Measurements from ENCODE around the gene KIAA2012.

KIAA2012 gene

DNA sequence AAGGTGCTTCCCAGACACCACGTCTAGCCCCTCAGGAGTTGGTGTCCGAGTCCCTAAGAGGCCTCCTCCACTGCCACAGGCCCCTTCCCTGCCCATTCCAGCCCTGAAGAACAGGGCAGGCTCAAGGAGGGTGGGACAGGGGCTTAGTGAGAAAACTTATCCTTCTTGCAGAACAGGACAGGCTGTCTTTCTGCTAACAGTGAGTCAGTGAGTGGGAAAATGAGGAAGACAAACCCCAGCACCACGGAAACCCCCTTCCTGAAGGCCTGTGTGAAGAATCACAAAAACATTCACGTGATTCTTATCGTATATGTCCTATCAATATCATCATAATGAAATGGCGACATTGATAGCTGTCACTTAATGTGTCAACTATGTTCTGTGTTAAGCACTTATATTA is 29.6 kb upstream of the KIAA2012 start:
- no peak for FAIRE-seq

DNA sequence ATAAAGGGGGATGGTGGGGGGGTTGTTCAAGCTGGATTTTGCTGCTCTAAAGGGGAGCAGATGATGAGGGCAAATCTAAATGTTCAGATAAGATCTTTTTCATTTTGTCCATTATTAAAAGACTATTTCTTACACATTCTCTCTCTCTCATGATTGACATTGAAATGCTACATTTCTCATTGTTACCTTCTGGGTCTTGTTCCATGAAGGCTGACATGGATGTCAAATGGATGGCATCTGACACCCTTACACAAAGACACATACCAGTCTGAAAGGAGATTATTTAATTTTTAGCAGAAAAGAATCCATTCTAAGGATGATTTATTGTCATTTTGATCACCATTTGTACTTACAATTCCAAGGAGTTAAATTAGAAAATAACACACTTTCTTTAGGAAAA is 28.3 kb upstream of the KIAA2012 start:
- FAIRE-seq: no peak

- no peak for FAIRE-seq
Measured at GRCh38 chr2:202046572-202046971, 26.5 kb upstream of the KIAA2012 start.

GRCh38 chr2:202049092-202049728 is 23.8 kb upstream of the KIAA2012 start:
- no peak for FAIRE-seq

DNA sequence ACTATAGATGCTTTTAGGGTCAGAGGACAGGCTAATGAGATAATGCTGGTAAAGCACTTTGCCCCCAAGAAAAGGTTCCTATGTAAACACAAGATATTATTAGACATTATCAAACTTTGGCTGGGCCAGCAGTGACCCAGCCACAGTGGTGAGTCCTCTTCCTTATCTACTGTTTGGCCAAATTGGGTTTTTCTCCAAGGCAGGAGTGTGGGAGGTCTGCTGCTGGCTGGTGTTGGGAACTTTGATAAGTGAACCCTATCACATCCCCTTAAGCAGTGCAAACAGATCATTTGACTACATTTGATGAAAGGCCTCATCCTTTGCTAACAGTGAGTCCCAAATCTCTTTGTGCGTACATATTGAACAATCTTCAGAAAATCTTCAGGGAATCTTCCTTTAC is 23.2 kb upstream of the KIAA2012 start:
- no peak for FAIRE-seq

DNA sequence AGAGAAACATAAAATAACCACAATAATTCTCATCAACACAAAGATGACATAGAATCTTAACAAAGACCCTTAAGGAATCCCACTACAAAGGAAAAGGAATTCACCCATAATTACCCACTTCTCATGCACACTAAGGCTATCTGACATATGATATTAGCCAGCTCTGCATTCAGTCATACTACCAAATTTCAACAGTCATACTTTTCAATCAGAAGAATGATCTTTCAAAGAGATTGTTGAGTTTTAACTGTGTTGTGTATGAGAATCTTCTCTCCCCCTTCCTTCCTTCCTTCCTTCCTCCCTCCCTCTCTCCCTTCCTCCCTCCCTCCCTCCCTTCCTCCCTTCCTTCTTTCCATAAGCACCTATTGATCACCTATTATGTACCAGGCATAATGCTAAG is 22.4 kb upstream of the KIAA2012 start:
- FAIRE-seq: no peak

DNA sequence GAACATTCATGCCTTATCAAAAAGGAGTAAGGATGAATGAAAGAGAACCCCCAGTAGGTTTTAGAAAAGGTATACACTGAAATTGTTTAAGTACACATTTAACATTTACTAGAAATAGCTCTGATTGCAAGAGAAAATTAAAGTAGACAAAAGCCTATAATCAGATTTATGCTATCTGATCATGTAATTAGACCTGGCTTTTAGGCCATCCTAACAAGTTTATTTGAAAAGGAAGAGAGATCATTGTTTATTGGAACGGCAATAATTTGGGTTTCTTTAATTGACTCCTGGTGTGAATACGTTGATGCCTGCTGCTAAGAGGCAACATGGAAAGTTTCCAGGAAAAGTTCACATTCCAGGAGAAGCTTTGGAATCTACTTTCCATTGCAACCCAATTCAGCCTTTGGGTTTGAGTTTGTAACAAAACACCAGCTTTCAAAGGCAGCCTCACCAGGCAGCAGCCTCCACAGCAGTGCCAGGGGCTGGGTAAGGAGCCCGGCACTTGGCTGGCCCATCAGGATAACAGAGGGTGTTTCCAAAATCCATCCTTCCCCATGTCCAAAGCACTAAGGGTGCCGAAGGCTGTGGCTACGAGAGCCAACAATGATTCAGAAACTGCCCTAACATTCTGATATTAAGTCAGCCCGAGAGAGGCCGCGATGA is 21.4 kb upstream of the KIAA2012 start:
- FAIRE-seq: no peak

DNA sequence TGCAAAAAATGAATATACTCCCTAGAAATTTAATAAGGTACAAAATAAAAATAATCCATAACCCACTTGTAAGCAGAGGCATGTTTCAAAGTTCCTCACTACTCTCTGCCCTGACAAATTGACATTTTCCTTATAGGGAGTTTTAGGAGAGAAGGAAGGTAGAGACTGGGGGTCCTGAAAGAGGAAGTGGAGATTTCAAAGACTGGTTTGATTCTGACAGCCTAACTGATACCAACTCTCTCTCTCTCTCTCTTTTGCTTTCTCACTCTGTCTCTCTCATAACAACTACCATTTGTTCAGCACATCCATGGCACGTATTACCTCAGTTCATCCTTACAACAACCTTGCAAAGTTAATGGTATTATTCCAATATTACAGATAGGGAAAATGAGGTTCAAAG is 20.8 kb upstream of the KIAA2012 start:
- FAIRE-seq: no peak

DNA sequence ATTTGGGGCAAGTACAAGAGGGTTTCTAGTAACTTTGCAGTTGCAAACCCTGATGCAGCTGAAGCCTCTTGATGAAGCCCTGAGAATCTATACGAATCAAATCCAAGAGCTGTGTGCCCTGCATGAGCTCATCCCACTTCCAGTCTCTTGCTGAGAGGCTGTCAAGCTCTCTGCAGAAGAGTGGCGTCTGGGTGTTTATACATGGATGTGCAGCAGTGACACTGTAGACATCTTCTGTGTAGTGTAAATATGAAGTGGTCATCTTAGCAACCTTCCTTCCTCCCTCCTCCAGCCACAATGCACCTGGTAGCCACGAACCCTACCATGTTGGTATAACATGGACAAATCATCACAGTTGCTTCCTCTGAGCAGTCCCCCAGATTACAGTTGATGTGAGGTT is 18.4 kb upstream of the KIAA2012 start:
- no peak for FAIRE-seq

- FAIRE-seq: no peak
Measured at GRCh38 chr2:202056611-202057010, 16.4 kb upstream of the KIAA2012 start.

GRCh38 chr2:202060218-202060617 is 12.8 kb upstream of the KIAA2012 start:
- FAIRE-seq: no peak

- FAIRE-seq: no peak
Measured at GRCh38 chr2:202061695-202062094, 11.4 kb upstream of the KIAA2012 start.

DNA sequence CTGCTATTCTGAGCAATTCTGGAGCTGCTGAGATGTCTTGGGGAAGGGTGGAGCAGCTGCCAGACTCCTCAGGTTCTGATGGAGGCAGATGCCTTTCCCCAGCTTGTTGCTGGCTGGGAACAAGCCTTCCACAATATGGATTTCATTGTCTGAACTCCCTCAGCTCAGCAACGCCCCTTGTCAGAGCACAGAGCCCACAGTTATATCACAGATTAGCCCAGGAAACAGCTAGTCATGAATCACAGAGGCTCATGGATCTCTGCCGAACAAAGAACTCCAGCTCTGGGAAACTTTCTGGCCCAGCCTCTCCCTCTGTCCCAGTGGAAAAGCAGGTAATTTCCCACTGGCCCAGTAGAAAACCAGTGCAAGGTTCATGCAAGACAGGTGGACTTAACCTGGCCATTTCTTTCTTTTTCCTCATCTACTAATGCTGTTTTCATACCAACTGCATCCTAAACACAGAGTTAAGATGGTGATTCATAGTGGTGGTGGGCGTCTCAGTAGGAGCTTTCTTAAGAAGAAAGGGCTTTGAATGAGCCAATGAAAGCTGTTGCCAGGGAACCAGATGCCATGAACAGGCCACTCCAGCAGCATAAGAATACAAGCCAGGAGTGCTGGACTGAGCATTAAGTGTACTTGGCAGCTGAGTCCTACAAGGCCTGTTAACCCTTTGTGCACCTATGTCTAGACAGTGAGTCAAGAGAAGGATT is 8.7 kb upstream of the KIAA2012 start:
- no peak for FAIRE-seq

DNA sequence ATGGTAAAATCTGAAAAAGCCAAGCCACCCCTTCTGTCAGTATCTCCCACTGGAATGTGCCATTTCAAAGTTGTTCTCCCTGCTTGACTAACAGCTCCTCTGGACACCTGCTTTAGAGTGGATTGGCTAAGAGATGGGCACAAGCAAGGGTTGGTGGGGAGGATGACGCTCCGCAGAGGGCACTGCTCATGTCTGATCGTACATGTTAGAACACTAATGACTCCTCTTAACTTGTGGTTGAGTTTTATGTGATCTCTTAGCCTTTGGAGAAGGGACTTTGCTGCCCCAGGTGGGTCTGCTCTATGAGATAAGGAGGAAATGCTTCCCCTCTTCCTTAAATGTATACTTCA is 8.2 kb upstream of the KIAA2012 start:
- no peak for FAIRE-seq

DNA sequence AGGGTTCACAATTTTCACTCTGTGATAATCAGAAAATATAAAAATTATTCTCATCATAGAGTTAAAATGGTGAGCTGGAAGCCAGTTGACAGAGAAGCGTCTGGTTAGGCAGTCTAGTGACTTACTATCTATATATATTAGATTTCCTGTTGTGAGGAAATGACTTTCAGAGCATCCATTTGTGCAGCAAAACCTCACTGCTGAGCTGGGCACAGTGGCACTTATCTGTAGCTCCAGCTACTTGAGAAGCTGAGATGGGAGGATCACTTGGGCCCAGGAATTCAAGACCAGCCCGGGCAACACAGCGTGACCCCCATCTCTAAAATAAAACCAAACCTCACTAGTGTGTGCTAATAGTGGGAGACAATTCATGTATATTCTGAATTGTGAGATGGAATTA is 7.2 kb upstream of the KIAA2012 start:
- no peak for FAIRE-seq

- no peak for FAIRE-seq
Measured at GRCh38 chr2:202066875-202067274, 6.2 kb upstream of the KIAA2012 start.

DNA sequence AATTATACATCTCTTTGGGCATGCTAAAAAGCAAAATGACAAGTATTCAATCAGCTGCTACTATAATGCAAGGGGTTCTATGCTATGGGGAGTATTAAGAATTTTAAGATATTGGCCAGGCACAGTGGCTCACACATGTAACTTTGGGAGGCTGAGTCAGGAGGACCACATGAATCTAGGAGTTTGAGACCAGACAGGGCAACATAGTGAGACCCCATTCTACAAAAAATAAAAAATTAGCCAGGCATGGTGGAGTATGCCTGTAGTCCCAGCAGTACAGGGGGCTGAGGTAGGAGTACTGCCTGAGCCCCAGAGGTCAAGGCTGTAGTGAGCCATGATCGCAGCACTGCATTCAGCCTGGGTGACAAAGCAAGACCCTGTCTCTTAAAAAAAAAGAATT is 5.5 kb upstream of the KIAA2012 start:
- FAIRE-seq: no peak

GRCh38 chr2:202069170-202070067 is 3.6 kb upstream of the KIAA2012 start:
- FAIRE-seq: peak; percentile 85

DNA sequence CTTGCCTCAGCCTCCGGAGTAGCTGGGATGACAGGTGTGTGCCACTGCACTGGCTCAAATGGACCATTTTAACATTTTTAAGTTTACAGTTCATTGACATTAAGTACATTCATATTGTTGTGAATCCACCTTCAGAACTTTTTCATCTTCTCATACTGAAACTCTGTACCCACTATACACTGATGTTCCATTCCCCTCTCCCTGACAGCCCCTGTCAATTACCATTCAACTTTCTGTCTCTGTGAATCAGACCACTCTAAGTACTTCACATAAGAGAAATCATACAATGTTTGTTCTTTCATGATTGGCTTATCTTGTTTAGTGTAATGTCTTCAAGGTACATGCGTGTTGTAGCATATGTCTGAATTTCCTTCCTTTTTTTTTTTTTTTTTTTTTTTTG is 1.9 kb upstream of the KIAA2012 start:
- no peak for FAIRE-seq

DNA sequence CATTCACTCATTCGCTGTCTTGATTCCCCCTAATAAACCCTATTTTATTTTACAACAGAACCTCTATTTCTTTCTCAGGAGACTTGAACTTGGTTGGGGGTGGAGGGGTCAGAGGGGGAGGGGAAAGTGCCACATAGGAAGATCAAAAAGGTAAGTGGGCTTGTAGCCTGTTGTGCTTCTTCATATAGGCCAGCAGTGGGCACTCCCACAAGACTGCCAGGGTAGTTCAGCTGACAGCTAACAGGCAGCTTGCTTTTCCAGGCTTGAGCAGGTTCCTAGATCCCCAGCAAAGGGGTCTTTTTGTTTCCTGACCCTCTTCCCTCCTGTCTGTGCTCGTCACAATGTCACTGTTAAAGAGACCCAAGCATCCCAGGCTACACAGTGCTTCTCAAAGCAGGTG is 829 bp upstream of the KIAA2012 start:
- FAIRE-seq: no peak

DNA sequence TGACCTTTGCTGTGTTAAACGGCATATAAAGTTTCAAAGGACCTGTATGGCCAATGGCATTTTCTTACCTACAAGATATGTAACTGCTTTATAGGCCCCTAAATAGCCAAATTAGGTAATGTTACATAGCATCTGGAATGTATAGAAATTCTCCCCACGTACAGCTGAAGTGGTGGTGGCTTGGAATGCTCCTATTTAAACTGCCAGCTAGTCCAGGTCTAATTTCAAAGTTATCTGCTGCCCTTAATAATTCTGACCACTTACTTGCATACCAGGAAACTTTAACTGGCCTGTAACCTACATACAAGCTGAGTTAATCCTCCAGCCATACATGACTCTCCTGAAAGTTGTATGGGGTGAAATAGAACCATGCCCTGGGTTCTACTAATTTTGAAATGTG is 1.3 kb downstream of the KIAA2012 start:
- FAIRE-seq: no peak

GRCh38 chr2:202079310-202079709 is 6.3 kb downstream of the KIAA2012 start:
- FAIRE-seq: no peak

DNA sequence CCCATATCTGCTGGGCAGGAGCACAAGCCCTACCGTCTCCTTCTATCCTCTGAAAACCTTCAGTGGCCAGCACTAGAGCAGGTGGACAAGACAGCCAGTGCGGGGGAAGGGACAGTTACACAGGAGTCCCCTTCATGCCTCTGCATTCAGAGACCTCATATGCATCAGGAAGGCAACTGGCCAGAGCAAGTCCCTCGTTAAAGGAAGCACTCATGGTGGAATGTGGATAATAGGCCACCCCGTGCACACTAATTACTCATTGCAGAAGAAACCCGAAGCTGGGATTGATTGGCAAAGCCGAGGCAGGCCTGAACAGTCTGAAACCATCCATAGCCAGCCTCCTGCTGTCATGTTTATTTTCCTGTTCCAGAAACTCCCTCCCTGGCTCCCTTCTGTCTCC is 11.2 kb downstream of the KIAA2012 start:
- FAIRE-seq: no peak
